AG04450 (cell line): ENCODE measurements around the gene GSG1. TPM values are rescaled to one million over a fixed set of nuclear protein-coding genes. Genes with fewer than 3 reads are reported as not detected.

Experiments used
- CTCF ChIA-PET: fragments of 300-600, 350-600 bp; formaldehyde crosslinking; extraction: SDS; loops from one replicate; lab custom pipeline; 2022; ENCODE audit warnings: antibody characterized with exemption, inconsistent platforms; lab: Charles Lee
- POLR2A ChIA-PET: fragments of 350-600 bp; formaldehyde crosslinking; extraction: SDS; loops from one replicate; lab custom pipeline; 2021; ENCODE audit warnings: antibody characterized with exemption, inconsistent platforms; lab: Yijun Ruan, JAX
- DNase-seq: peaks from one replicate; pipeline ENCODE4 v3.0.0-alpha.2; 2011; ENCODE audit warnings: low read depth, low spot score
- H3K27ac ChIP-seq: one replicate; pipeline ENCODE4 v1.5.1; 2012; ENCODE audit warnings: low read depth, low read length, control low read depth
- H3K27me3 ChIP-seq: one replicate; pipeline ENCODE4 v1.6.0; 2012; ENCODE audit warnings: low read length; ENCODE audit not compliant: control insufficient read depth, insufficient read depth
- H3K4me3 ChIP-seq: 2 replicates; pipeline ENCODE4 v1.5.1; 2011; ENCODE audit warnings: mild to moderate bottlenecking, low read depth, low read length, control low read depth
- H3K9me3 ChIP-seq: 2 replicates; pipeline ENCODE4 v1.5.1; 2012; ENCODE audit warnings: low read length; ENCODE audit not compliant: control insufficient read depth, insufficient read depth
- CTCF ChIP-seq: IDR thresholded peaks from 2 replicates; pipeline ENCODE4 v1.5.1; 2011; ENCODE audit warnings: low read depth, low read length, control low read depth, inconsistent platforms
- polyA plus RNA-seq: library from polyadenylated mRNA; depleted of rRNA; stranded (reverse); fragments of >200 nt; gene quantifications from 2 replicates; pipeline ENCODE4 v1.2.3, GENCODE V29; 2011

The GSG1 gene
- polyA plus RNA-seq, 1 experiment: 1.6 TPM

DNA sequence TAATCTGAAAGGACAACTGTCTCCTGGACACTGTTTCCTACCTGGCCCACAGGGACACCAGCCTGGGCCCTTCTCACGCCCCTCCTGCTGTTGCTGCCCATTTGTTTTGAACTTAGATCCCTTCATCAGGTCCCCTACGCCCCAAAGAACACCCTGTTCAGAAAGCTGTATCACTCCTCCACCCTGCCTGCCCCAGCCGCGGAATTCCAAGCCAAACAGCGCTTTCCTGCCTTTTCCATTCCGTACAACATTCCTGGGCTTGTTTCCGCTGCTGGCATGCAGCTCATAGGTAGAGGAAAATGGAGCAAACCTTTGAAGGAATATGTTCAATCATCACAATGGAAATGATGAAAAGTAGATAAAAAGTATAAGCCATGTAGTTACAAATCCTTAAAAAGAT is 12.8 kb upstream of the GSG1 start:
- H3K4me3 ChIP-seq: no peak overlapping the region
- no peaks in the 10 kb centered on the region for H3K27me3 ChIP-seq
- peaks cover 3% of the 10 kb centered on the region; the same call in 1 of the 2 replicates for H3K9me3 ChIP-seq
- CTCF ChIA-PET: interaction anchor here (0.6 to 0.9 kb wide), 2 partner anchors 139 to 379 kb away, joined by 3 to 4 read pairs; no protein-coding TSS in a partner anchor
- no peak for TF ChIP-seq CTCF
- DNase-seq: no peak
- POLR2A ChIA-PET: interaction anchor here (1.2 kb wide), 1 partner anchor 9 kb away, joined by 3 read pairs; no protein-coding TSS in a partner anchor
- no peak overlapping the region for H3K27ac ChIP-seq

DNA sequence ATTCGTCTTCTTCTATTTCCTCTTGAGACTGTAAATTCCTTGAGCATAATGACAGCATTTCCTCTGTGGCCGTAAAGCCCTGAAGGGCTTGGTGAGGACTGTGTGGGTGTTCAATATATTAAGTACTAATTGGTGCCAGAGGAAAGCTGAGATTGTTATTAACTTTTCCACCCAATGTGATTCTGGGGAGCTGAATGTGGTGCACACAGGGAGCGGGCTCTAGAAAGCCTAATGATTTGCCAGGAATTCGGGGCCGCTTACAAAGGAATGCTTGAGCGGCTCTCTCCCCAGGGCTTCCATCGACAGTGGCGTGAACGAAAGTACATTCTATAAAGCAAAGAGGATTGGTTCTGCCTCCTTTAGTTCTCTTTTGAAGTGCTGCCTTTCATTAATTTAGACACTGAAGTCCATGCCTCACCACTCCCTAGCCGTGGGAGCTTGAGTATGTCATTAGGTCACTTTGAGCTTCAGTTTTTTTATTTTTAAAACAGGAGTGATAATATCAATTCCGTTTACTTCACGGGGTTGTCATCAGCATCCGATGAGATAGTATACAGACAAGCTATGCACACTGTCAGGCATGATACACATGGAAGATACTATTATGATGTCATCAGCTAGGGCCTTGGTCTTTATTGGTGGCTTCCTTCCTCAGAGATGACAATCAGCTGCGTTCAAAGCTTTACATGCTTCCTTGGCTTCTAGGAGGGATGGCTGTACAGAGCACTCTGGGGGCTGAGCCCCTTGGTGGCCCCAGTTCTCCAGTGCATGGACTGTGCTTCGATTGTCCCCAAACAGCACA is 11.0 kb upstream of the GSG1 start:
- Histone ChIP-seq H3K27ac (no peak overlapping the region), H3K9me3 (peaks cover 3% of the 10 kb centered on the region; the same call in 1 of the 2 replicates), H3K27me3 (no peaks in the 10 kb centered on the region), H3K4me3 (no peak overlapping the region)
- CTCF ChIA-PET: interaction anchor here (0.8 kb wide), 1 partner anchor 98 kb away, joined by 3 read pairs; no protein-coding TSS in a partner anchor
- no peak for TF ChIP-seq CTCF
- DNase-seq: no peak
- POLR2A ChIA-PET: no interaction called here

DNA sequence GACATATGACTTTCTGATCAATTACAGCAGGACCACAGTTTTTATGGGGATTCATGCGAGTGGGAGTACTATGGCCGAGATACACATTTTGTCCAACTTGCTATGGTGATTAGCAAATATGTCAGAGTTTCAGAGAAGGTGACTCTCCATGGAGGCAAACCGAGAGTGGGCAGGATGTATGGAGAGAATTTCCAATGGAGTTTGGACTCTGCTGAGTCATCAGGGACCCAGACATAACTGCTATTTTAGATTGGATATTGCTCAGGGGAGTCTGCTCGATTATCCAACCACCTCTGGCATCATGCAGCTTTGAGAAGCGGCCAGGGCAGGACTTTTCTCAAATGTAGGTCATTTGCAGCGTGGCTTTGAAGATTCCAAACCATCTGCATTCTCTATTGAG is 9.5 kb upstream of the GSG1 start:
- no peak for DNase-seq
- Histone ChIP-seq H3K27me3 (no peaks in the 10 kb centered on the region), H3K9me3 (peaks cover 3% of the 10 kb centered on the region; the same call in 1 of the 2 replicates), H3K27ac (no peak overlapping the region), H3K4me3 (no peak overlapping the region)
- ChIA-PET CTCF (no interaction called here), POLR2A (no interaction called here)
- no peak for TF ChIP-seq CTCF

DNA sequence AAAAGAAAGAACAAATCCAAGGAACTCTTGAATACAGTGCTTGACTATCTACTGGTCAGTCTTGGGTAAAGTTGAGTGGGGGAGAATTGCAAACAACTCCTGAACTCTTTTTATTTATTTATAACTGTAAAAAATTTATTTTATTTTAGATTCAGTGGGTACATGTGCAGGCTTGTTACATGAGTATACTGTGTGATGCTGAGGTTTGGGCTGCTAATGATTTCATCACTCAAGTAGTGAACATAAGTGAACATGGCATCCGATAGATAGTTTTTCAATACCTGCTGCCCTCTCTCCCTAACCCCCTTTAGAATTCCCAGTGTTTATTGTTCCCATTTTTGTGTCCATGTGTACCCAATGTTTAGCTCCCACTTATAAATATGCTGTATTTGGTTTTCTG is 3.2 kb upstream of the GSG1 start:
- H3K27ac ChIP-seq: no peak overlapping the region
- no peaks in the 10 kb centered on the region for H3K27me3 ChIP-seq
- no peaks in the 10 kb centered on the region for H3K9me3 ChIP-seq
- H3K4me3 ChIP-seq: no peak overlapping the region
- no peak for TF ChIP-seq CTCF
- DNase-seq: no peak
- ChIA-PET CTCF (interaction anchor here (0.6 kb wide), 1 partner anchor 370 kb away, joined by 5 read pairs; no protein-coding TSS in a partner anchor), POLR2A (no interaction called here)

DNA sequence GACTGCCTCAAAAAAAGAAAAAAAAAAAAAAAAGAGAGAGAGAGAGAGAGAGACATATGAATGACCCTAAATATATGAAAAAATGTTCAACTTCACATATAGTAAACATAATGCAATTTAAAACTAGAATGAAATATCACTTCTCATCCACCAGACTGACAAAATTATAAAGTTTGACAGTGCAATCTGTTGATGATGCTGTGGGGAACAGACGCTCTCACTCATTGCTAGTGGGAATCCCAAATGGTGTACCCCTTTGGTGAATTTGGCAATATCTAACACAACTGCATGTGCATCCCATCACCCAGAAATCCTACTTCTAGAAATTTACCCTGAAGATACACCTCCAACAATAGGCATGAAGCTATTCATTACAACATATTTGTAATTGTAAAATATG is 2.3 kb upstream of the GSG1 start:
- ChIA-PET CTCF (interaction anchor here (0.7 kb wide), 2 partner anchors 42 to 48 kb away, joined by 3 to 6 read pairs; no protein-coding TSS in a partner anchor), POLR2A (no interaction called here)
- no peak for DNase-seq
- Histone ChIP-seq H3K27me3 (no peaks in the 10 kb centered on the region), H3K4me3 (no peak overlapping the region), H3K9me3 (no peaks in the 10 kb centered on the region), H3K27ac (no peak overlapping the region)
- no peak for TF ChIP-seq CTCF
